Activated CD4-positive, alpha-beta memory T cell treated with anti-CD3 and anti-CD28 coated beads, Interleukin-2, amount 10 ng/mL, durations not matched to agents 7 days and 5 days (primary cell): Measurements from ENCODE around the gene WFDC12. TPM values are rescaled to one million over a fixed set of nuclear protein-coding genes. Genes with fewer than 3 reads are reported as not detected.

Experiments used
- CTCF ChIA-PET: fragments of 350-600 bp; sonication (Branson Sonifier 250); formaldehyde crosslinking; loops from one replicate; lab custom pipeline; 2021; ENCODE audit warnings: antibody characterized with exemption, inconsistent platforms; lab: Charles Lee
- POLR2A ChIA-PET: fragments of 350-600 bp; sonication (Branson Sonifier 250); formaldehyde crosslinking; loops from one replicate; lab custom pipeline; 2021; ENCODE audit warnings: antibody characterized with exemption; lab: Charles Lee
- DNase-seq: peaks from one replicate; pipeline ENCODE4 v3.0.0-alpha.2; 2020
- H3K27ac Mint-ChIP-seq: one replicate; pipeline ENCODE4 v1.8.0; 2021; ENCODE audit warnings: mild to moderate bottlenecking, mixed read lengths
- H3K27me3 Mint-ChIP-seq: one replicate; pipeline ENCODE4 v1.8.0; 2021; ENCODE audit warnings: mixed read lengths
- H3K36me3 Mint-ChIP-seq: one replicate; pipeline ENCODE4 v1.8.0; 2021; ENCODE audit warnings: low read depth, mixed read lengths
- H3K4me1 Mint-ChIP-seq: one replicate; pipeline ENCODE4 v1.8.0; 2021; ENCODE audit warnings: mixed read lengths
- H3K4me3 Mint-ChIP-seq: one replicate; pipeline ENCODE4 v1.8.0; 2021; ENCODE audit warnings: mild to moderate bottlenecking, mixed read lengths
- H3K9me3 Mint-ChIP-seq: one replicate; pipeline ENCODE4 v1.8.0; 2021; ENCODE audit warnings: mixed read lengths
- total RNA-seq, 2 experiments: library from RNA; stranded (reverse); gene quantifications; one replicate each; pipeline ENCODE4 v1.2.3, GENCODE V29; 2021

Gene WFDC12
- total RNA-seq, 2 experiments from 2014 or later: not detected

DNA sequence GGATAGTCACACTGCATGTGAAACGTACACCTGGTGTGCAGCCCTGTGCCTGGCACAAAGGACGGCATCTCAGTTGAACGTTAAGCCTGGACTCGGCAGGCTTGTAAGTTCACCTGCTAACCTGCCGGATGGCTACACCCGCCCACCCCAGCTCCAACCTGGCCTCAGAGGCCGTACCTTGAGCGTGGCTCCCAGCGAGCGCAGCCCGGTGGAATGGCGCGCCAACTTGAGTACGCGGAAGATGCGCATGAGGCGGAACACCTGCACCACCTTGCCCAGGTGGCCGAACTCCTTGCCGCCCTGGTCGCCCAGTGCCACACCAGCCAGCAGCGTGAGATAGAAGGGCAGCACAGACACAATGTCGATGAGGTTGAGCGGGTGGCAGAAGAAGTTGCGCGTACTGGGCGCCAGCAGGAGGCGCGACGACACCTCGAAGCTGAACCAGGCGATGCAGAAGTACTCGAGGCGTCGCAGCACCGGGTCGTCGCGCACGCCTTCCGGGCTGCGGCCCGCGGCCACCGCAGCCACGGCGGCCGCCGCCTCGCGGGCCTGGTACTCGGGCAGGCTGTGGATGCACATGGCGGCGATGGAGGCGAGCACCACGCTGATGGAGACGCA lies 26.7 kb downstream of the WFDC12 start:
- Mint-ChIP-seq H3K9me3 (no peaks in the 10 kb centered on the region), H3K36me3 (peaks cover 2% of the 10 kb centered on the region), H3K4me3 (peak overlapping the region; percentile 30), H3K27ac (no peak overlapping the region), H3K4me1 (peaks cover 12% of the 10 kb centered on the region), H3K27me3 (peaks cover 46% of the 10 kb centered on the region)
- POLR2A ChIA-PET: interaction anchor here (0.5 to 1.3 kb wide), 3 partner anchors 16 to 54 kb away, joined by 3 to 4 read pairs (median 3); no protein-coding TSS in a partner anchor
- CTCF ChIA-PET: interaction anchor here (0.7 to 7.6 kb wide), 11 partner anchors 8 to 194 kb away, joined by 3 to 75 read pairs (median 6); partner anchors contain the start of gene PABPC1L
- peak; percentile 60 for DNase-seq

DNA sequence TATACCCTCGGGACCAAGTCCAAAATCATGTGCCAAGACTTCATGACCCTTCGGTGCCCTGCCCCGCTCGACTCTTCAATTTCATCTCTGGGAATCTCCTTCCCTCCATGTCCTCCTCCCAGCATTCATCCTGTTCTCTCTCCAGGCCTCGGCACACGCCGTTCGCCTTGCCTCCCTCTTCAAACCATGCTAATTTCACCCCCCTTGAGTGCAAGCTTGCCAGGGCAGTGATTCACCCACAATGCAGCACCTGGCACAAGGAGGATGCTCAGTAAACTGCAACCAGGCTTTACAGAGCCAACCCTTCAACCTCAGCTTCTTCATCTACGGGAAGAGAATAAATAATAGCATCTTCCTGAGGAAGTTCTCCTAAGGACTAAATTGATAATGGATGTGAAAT lies 27.5 kb downstream of the WFDC12 start:
- no peak overlapping the region for H3K27ac Mint-ChIP-seq
- H3K4me3 Mint-ChIP-seq: no peak overlapping the region
- ChIA-PET CTCF (interaction anchor here (1.0 to 7.6 kb wide), 21 partner anchors 9 to 216 kb away, joined by 3 to 75 read pairs (median 6); partner anchors contain the start of gene PABPC1L), POLR2A (interaction anchor here (0.5 to 1.3 kb wide), 2 partner anchors 16 to 53 kb away, joined by 3 read pairs; no protein-coding TSS in a partner anchor)
- DNase-seq: no peak
- peaks cover 41% of the 10 kb centered on the region for H3K27me3 Mint-ChIP-seq
- H3K36me3 Mint-ChIP-seq: peaks cover 2% of the 10 kb centered on the region
- H3K4me1 Mint-ChIP-seq: peaks cover 12% of the 10 kb centered on the region
- H3K9me3 Mint-ChIP-seq: no peaks in the 10 kb centered on the region

DNA sequence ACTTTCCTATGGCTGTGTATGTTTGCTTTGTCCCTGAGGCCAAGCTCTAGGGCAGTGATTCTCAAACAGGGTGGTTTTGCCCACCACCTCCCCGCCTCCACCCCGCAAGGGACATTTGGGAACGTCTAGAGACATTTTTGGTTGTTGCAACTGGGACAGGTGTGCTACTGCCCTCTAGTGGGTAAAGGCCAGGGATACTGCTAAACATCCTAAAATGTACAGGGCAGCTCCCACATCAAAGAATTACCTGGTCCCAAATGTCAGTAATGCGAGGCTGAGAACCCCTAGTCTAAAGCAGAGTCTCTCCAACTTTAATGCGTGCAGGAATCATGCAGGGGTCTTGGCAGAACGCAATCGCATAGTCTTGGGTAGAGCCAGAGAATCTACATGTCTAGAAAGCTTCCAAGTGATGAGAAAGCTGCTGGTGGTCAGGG lies 28.4 kb downstream of the WFDC12 start:
- POLR2A ChIA-PET: interaction anchor here (0.9 to 1.4 kb wide), 4 partner anchors 17 to 195 kb away, joined by 3 to 7 read pairs (median 4); no protein-coding TSS in a partner anchor
- H3K27ac Mint-ChIP-seq: no peak overlapping the region
- peak; percentile 62 for DNase-seq

DNA sequence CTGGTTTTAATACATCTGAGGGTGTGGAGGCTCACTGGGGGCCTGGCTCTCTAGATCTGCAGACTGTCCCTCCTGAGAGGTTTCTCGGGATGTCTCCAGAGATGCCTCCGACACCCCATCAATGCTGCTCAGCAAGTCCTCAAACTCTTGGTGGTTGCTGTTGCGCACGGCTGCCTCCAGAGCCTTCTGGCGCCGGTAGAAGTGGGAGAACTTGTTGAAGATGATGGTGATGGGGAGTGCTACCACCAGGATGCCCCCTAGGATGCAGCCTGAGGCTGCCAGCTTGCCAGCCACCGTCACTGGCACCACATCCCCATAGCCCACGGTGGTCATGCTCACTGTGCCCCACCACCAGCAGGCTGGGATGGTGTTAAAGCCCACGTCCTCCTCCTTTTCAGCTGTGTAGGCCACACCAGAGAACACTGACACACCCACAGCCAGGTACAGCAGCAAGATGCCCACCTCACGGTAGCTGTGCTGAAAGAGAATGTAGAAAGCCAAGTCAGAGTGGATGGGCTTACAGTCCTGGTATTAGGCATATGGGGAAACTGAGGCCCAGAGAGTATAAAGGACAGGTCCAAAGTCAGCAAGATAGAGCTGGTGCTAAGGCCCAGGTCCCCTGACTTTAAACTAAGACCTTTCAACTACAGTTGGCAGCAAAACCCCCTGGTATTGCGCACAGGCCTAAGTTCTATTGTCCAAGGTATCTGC lies 29.2 kb downstream of the WFDC12 start:
- H3K36me3 Mint-ChIP-seq: peaks cover 16% of the 10 kb centered on the region
- H3K4me3 Mint-ChIP-seq: no peak overlapping the region
- peaks cover 9% of the 10 kb centered on the region for H3K4me1 Mint-ChIP-seq
- H3K27ac Mint-ChIP-seq: no peak overlapping the region
- H3K27me3 Mint-ChIP-seq: peaks cover 29% of the 10 kb centered on the region
- ChIA-PET POLR2A (interaction anchor here (1.2 to 1.4 kb wide), 2 partner anchors 51 to 195 kb away, joined by 4 to 7 read pairs; no protein-coding TSS in a partner anchor), CTCF (interaction anchor here (0.6 to 7.6 kb wide), 24 partner anchors 8 to 355 kb away, joined by 3 to 75 read pairs (median 5); partner anchors contain the start of genes PABPC1L and WFDC5)
- H3K9me3 Mint-ChIP-seq: no peaks in the 10 kb centered on the region
- no peak for DNase-seq

More for the DNA sequence above, 28.4 kb downstream of the WFDC12 start:
- Mint-ChIP-seq H3K4me3 (no peak overlapping the region), H3K27me3 (peaks cover 35% of the 10 kb centered on the region), H3K4me1 (peaks cover 9% of the 10 kb centered on the region), H3K9me3 (no peaks in the 10 kb centered on the region), H3K36me3 (peaks cover 10% of the 10 kb centered on the region)
- CTCF ChIA-PET: interaction anchor here (0.6 to 7.6 kb wide), 33 partner anchors 9 to 411 kb away, joined by 3 to 75 read pairs (median 5); partner anchors contain the start of genes PABPC1L and WFDC5

DNA sequence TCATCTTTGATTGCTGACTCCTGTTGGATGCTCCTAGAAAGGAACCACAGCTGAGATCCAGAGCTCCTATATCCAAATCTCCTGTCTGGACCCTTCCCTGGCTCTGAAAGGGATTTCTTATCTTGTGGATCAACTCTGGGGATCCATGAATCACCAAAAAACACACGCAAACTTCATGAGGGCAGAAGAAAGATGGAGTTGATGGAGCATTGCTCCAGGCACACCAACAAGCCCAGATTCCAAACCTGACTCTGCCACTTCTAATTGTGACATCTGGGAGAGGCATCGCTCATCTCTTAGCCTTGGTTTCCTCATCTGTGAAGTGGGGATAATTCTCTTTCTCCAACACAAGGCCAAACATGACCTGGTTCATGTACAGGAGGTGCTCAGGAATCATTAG lies 30.1 kb downstream of the WFDC12 start:
- no peak overlapping the region for H3K4me3 Mint-ChIP-seq

DNA sequence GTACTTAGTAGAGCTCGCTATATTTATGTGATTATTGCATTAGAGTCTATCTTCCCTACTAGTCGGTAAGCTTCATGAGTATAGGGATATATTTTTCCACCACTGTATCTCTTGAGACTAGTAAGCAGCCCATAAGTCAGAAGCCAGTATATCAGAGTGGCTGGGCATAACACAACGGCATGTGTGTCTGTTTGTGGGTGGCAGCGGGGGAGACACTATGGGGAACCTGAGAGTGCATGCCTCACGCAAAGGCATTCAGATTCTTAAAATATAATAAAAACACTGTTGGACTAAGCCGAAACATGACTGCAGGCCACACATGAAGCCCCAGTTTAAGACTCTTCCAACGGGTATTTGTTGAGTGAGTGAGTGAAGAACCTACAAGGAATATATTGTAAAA lies 31.4 kb downstream of the WFDC12 start:
- H3K4me1 Mint-ChIP-seq: peaks cover 5% of the 10 kb centered on the region
- H3K4me3 Mint-ChIP-seq: no peak overlapping the region
- H3K9me3 Mint-ChIP-seq: no peaks in the 10 kb centered on the region
- ChIA-PET CTCF (interaction anchor here (0.5 to 7.6 kb wide), 5 partner anchors 10 to 345 kb away, joined by 3 to 75 read pairs (median 3); no protein-coding TSS in a partner anchor), POLR2A (interaction anchor here (0.7 kb wide), 1 partner anchor 212 kb away, joined by 3 read pairs; no protein-coding TSS in a partner anchor)
- H3K27me3 Mint-ChIP-seq: peaks cover 14% of the 10 kb centered on the region
- H3K27ac Mint-ChIP-seq: no peak overlapping the region
- no peak for DNase-seq
- H3K36me3 Mint-ChIP-seq: peaks cover 29% of the 10 kb centered on the region

More for the DNA sequence above, 30.1 kb downstream of the WFDC12 start:
- H3K4me1 Mint-ChIP-seq: peaks cover 9% of the 10 kb centered on the region
- H3K27ac Mint-ChIP-seq: no peak overlapping the region
- H3K27me3 Mint-ChIP-seq: peaks cover 21% of the 10 kb centered on the region
- no peaks in the 10 kb centered on the region for H3K9me3 Mint-ChIP-seq
- peaks cover 20% of the 10 kb centered on the region for H3K36me3 Mint-ChIP-seq
- POLR2A ChIA-PET: interaction anchor here (1.2 kb wide), 1 partner anchor 52 kb away, joined by 3 read pairs; no protein-coding TSS in a partner anchor
- no peak for DNase-seq
- CTCF ChIA-PET: interaction anchor here (1.0 to 7.6 kb wide), 7 partner anchors 11 to 198 kb away, joined by 3 to 75 read pairs (median 28); no protein-coding TSS in a partner anchor

DNA sequence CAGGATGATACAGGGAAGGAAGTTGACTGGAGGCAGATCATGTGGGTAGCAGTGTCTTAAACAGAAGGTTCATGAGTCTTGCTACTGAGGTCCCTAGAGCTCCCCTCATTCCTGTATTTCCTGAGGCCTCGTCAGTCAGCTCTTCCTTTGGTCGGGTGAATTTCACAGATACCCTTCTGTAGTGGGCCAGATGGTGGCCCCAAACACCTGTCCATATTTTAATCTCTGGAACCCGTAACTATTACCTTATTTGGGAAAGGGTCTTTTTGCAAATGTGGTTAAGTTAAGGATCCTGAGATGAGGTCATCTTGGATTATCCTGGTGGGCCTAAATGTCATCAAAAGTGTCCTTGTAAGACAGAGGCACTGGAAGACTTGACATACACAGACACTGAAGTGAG lies 32.9 kb downstream of the WFDC12 start:
- H3K27me3 Mint-ChIP-seq: no peaks in the 10 kb centered on the region
- ChIA-PET CTCF (no interaction called here), POLR2A (no interaction called here)
- no peak overlapping the region for H3K4me3 Mint-ChIP-seq
- DNase-seq: no peak
- H3K36me3 Mint-ChIP-seq: peaks cover 40% of the 10 kb centered on the region
- no peaks in the 10 kb centered on the region for H3K4me1 Mint-ChIP-seq
- H3K9me3 Mint-ChIP-seq: no peaks in the 10 kb centered on the region
- no peak overlapping the region for H3K27ac Mint-ChIP-seq

DNA sequence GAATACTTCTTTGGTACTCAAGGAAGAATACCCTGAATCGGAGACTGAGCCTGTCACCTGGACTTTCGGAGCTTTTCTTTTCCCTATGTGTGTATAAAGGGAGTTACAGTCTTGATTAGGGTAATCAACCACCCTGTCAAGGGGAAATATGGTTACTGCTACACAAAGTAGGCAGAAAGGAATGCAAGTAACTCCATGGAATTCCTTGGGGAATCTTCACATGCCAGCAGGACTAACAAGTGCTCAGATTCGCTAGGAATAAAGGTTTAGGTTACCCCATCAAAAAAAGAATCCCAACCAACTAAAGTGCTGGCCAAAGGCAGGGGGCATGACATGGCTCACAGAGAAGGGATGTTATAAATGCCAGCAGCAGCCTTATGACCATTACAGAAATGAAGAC lies 33.8 kb downstream of the WFDC12 start:
- Mint-ChIP-seq H3K27ac (no peak overlapping the region), H3K9me3 (no peaks in the 10 kb centered on the region), H3K4me3 (no peak overlapping the region), H3K27me3 (no peaks in the 10 kb centered on the region), H3K4me1 (no peaks in the 10 kb centered on the region), H3K36me3 (peaks cover 49% of the 10 kb centered on the region)
- DNase-seq: no peak
- CTCF ChIA-PET: no interaction called here
- POLR2A ChIA-PET: no interaction called here

DNA sequence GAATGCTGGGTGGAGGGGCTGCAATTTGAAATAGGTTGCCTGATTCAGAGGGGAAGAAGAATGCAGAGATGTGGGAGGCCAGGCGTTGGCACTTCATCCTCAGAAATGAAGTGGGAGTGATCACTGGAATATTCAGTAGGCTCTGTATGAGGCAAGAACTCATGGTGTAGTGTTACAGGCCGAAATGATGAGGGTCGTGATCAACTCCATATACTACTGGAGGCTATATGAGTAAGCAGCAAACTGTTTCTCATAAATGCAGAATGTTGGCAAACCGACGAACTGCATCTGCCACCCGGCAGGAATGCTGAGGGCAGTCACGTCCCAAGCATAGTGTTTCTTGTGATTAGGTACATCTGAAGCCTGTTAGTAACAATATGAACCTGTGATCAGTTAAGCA lies 36.0 kb downstream of the WFDC12 start:
- H3K9me3 Mint-ChIP-seq: no peaks in the 10 kb centered on the region
- H3K4me3 Mint-ChIP-seq: no peak overlapping the region
- DNase-seq: no peak
- no peaks in the 10 kb centered on the region for H3K27me3 Mint-ChIP-seq
- H3K4me1 Mint-ChIP-seq: no peaks in the 10 kb centered on the region
- no peak overlapping the region for H3K27ac Mint-ChIP-seq
- peaks cover 66% of the 10 kb centered on the region for H3K36me3 Mint-ChIP-seq
- POLR2A ChIA-PET: no interaction called here
- CTCF ChIA-PET: no interaction called here

DNA sequence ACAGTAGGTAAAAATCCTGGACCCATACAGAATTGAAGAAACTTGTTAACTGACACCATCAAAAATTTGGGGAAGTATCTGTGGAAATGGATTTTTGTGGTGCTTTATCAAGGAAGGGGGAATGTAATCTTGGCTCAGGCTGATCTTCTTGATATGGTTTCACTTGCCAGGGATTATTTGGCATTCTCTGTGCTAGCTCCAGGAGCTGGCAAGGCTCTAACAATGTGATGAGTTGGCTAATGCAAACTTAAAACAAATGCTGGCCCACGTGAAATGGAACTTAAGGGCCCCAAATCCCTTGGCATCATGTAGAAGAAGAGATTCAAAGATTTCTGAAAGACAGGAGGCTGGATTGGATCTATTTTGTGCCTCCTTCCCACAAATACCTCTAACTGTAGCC lies 36.5 kb downstream of the WFDC12 start:
- Mint-ChIP-seq H3K4me1 (no peaks in the 10 kb centered on the region), H3K36me3 (peaks cover 70% of the 10 kb centered on the region), H3K9me3 (no peaks in the 10 kb centered on the region), H3K4me3 (no peak overlapping the region), H3K27me3 (no peaks in the 10 kb centered on the region), H3K27ac (no peak overlapping the region)
- CTCF ChIA-PET: no interaction called here
- POLR2A ChIA-PET: no interaction called here
- no peak for DNase-seq

DNA sequence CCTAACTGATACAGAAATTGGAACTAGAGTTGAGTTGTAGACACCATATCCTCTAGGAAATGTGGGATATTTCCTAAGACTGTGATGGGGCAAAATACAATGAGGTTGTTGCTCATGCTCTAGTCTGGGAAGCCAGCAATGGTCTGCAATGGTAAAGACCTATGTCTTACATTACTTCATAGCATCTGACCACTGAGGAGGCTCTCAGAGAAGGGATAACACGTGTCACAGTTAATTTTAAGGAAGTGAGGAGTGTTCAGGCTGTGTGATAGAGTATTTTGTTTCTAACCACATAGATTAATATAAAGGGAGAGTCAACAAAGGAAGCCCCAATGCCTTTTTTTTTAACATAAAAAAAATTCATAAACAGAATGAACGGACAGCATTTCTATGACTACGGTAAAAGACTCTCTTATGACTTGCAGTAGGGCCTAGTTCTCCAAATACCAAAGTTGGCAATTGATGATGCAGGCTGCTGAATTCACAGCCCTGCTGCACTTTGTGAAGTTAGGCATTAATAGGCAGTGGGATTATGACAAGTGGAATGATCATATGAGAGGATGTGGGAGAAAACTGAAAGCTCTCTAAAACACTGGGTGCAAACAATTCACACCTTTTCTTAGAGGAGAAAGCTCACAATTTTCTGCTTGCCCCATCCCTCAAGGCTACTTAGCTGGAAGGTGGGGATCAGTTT lies 37.0 kb downstream of the WFDC12 start:
- Mint-ChIP-seq H3K9me3 (no peaks in the 10 kb centered on the region), H3K27me3 (no peaks in the 10 kb centered on the region), H3K4me3 (no peak overlapping the region), H3K27ac (no peak overlapping the region), H3K36me3 (peaks cover 76% of the 10 kb centered on the region), H3K4me1 (no peaks in the 10 kb centered on the region)
- POLR2A ChIA-PET: interaction anchor here (0.8 kb wide), 1 partner anchor 207 kb away, joined by 3 read pairs; no protein-coding TSS in a partner anchor
- no peak for DNase-seq
- CTCF ChIA-PET: interaction anchor here (0.8 to 1.6 kb wide), 2 partner anchors 8 to 9 kb away, joined by 5 to 9 read pairs; no protein-coding TSS in a partner anchor

DNA sequence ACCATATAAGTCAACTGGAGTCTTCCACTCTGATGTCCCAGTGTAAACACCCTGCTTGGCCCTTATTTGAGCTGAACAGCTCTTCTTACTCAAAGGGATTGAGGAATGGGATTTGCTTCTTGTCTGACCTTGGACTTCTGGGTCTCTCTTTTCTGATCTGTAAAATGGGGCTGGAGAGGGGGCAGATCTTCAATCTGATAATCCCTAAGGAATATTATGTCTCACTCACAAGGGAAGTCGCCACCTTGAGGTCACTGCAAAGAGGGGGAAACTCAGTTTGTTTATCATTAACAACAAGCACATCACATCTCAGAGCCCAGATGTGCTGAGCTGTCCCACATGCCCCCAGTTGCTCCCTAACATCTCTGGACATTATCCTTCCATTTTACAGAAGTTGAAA lies 38.4 kb downstream of the WFDC12 start:
- peak overlapping the region; percentile 28 for H3K27ac Mint-ChIP-seq
- H3K4me1 Mint-ChIP-seq: no peaks in the 10 kb centered on the region
- CTCF ChIA-PET: interaction anchor here (1.6 kb wide), 1 partner anchor 11 kb away, joined by 9 read pairs; no protein-coding TSS in a partner anchor

More for the DNA sequence above, 38.4 kb downstream of the WFDC12 start:
- Mint-ChIP-seq H3K9me3 (peaks cover 4% of the 10 kb centered on the region), H3K4me3 (no peak overlapping the region), H3K36me3 (peaks cover 81% of the 10 kb centered on the region), H3K27me3 (no peaks in the 10 kb centered on the region)
- DNase-seq: no peak
- POLR2A ChIA-PET: no interaction called here
